Esophagus (tissue), 2 donors: ENCODE results near the gene EPS8. TPM values are rescaled to one million over a fixed set of nuclear protein-coding genes. Genes with fewer than 3 reads are reported as not detected.

Experiments
- H3K27ac ChIP-seq, 2 donors: one replicate each; pipeline ENCODE4 v1.5.1; 2013; ENCODE audit warnings: low read depth in 2 of 2, mild to moderate bottlenecking in 2 of 2, inconsistent platforms in 1 of 2, low read length in 1 of 2, moderate library complexity in 1 of 2
- H3K27me3 ChIP-seq, 2 donors: one replicate each; pipeline ENCODE4 v1.6.1; 2013; ENCODE audit warnings: low read length in 2 of 2, control low read depth in 1 of 2, mild to moderate bottlenecking in 1 of 2; ENCODE audit not compliant: insufficient read depth in 2 of 2, control insufficient read depth in 1 of 2
- H3K36me3 ChIP-seq, 2 donors: one replicate each; pipeline ENCODE4 v1.6.1; 2013; ENCODE audit warnings: low read length in 1 of 2; ENCODE audit not compliant: control insufficient read depth in 2 of 2, insufficient read depth in 2 of 2
- H3K4me1 ChIP-seq, 2 donors: one replicate each; pipeline ENCODE4 v1.6.1; 2013; ENCODE audit warnings: low read length in 1 of 2; ENCODE audit not compliant: control insufficient read depth in 2 of 2, insufficient read depth in 2 of 2
- H3K4me3 ChIP-seq, 2 donors: one replicate each; pipeline ENCODE4 v1.5.1; 2013; ENCODE audit warnings: low read length in 2 of 2, mild to moderate bottlenecking in 2 of 2, low read depth in 1 of 2, moderate library complexity in 1 of 2
- H3K9me3 ChIP-seq, 2 donors: one replicate each; pipeline ENCODE4 v1.6.1; 2013; ENCODE audit warnings: mild to moderate bottlenecking in 2 of 2, low read depth in 1 of 2, low read length in 1 of 2, moderate library complexity in 1 of 2; ENCODE audit not compliant: control insufficient read depth in 2 of 2, insufficient read depth in 1 of 2
- WGBS, 2 donors: extraction: QIAGEN DNeasy Blood & Tissue Kit; methylation state at CpG; one replicate each; pipeline ENCODE4 v1.1.7; 2013; 5-methylcytosine and 5-hydroxymethylcytosine counted together
- polyA plus RNA-seq, 2 donors: library from polyadenylated mRNA; stranded (reverse); fragments of 200-250 nt; gene quantifications; one replicate each; pipeline ENCODE4 v1.2.3, GENCODE V29; 2013
- donor health status: healthy with polysubstance abuse.
- donor health status: Bipolar disorder and iron deficiency.

EPS8 gene
- polyA plus RNA-seq, 2 donors = 6.7 to 7.9 TPM

GRCh38 chr12:15689751-15690191 lies 99.4 kb downstream of the EPS8 start:
- Histone ChIP-seq H3K27me3 (no peaks in the 10 kb centered on the region), H3K27ac (no peak overlapping the region), H3K4me1 (no peaks in the 10 kb centered on the region), H3K4me3 (no peak overlapping the region), H3K36me3 (no peaks in the 10 kb centered on the region), H3K9me3 (no peaks in the 10 kb centered on the region)
- 73 to 74% methylated on average over 4 of the region's 4 CpGs for WGBS, 2 donors

- H3K4me1 ChIP-seq = no peaks in the 10 kb centered on the region
- no peaks in the 10 kb centered on the region for H3K36me3 ChIP-seq
- WGBS, 2 donors = 51 to 61% methylated on average over 6 of the region's 6 CpGs
- H3K9me3 ChIP-seq = no peaks in the 10 kb centered on the region
- peak overlapping the region; percentile 56 to 76 for H3K27ac ChIP-seq
- H3K27me3 ChIP-seq = no peaks in the 10 kb centered on the region
- H3K4me3 ChIP-seq = no peak overlapping the region
Measured at GRCh38 chr12:15688838-15689625, 100.2 kb downstream of the EPS8 start.

DNA sequence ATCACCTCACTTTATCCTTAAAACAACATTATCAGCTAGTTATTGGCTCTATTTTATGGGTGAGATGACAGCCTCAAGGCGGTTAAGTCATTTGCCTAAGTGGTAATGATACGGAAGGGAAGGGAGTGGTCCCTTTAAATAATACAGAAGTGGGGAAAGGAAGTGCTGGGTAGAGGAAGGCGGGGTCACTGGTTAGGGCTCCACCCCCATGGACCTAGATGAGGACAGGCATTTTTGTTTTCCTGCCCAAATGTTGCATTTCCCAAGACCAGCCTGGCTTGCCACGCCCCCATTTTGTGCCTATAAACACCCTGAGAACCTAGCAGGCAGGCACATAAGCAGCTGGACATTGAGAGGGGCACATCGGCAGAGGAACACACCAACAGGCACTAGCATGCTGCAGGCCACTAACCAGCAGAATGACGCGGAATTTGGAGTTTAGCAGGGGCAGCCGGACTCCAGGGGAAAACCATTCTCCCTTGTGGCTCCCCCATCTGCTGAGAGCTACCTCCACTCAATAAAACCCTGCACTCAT lies 100.9 kb downstream of the EPS8 start:
- no peaks in the 10 kb centered on the region for H3K36me3 ChIP-seq
- WGBS, 2 donors = 81 to 85% methylated on average over 8 of the region's 8 CpGs
- H3K27me3 ChIP-seq = no peaks in the 10 kb centered on the region
- no peaks in the 10 kb centered on the region for H3K4me1 ChIP-seq
- H3K4me3 ChIP-seq = no peak overlapping the region
- H3K9me3 ChIP-seq = no peaks in the 10 kb centered on the region
- peak overlapping the region; percentile 56 to 76 for H3K27ac ChIP-seq

- no peaks in the 10 kb centered on the region for H3K27me3 ChIP-seq
- H3K4me1 ChIP-seq = no peaks in the 10 kb centered on the region
- no peaks in the 10 kb centered on the region for H3K36me3 ChIP-seq
- H3K9me3 ChIP-seq = no peaks in the 10 kb centered on the region
- H3K27ac ChIP-seq = no peak overlapping the region
- H3K4me3 ChIP-seq = no peak overlapping the region
Measured at GRCh38 chr12:15687583-15687982, 101.6 kb downstream of the EPS8 start.

DNA sequence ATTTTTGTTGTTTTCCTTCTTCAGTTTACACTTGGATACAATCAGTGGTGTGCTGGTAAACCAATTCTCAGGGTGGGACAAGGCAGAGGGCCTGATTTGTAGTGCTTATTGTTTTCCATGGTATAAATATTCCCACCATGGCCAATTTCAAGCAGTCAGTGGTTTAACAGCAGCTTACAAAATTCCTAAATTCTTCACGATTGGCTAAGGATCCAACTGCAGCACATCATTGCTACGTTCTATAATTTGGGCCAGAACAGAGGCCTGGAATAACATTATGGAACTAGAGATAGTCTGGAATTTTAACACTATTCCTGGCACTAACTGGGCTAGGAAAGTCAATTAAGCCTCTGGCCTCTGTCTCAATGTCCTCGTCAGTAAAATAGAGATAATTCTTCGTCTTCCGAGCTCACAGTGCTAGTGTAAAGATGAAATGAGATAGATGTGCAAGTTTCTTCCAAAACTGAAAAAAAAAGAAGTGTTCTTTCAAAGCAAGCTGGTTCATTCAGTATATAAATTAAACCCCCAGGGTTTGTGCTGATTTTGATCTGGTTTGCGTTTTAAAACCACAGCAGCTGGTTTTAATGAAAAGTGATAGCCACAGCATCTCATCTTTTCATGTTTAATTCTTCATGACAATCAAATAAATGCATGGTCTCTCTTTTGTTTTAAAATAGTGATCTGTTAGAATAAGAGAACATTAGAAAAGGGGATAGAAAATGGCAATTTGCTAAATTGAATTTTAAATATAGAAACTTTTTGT lies 104.1 kb downstream of the EPS8 start:
- no peaks in the 10 kb centered on the region for H3K9me3 ChIP-seq
- no peak overlapping the region for H3K4me3 ChIP-seq
- H3K4me1 ChIP-seq = no peaks in the 10 kb centered on the region
- H3K27me3 ChIP-seq = no peaks in the 10 kb centered on the region
- H3K36me3 ChIP-seq = no peaks in the 10 kb centered on the region
- H3K27ac ChIP-seq = no peak overlapping the region
- WGBS, 2 donors = 81% methylated on average over 6 of the region's 6 CpGs

DNA sequence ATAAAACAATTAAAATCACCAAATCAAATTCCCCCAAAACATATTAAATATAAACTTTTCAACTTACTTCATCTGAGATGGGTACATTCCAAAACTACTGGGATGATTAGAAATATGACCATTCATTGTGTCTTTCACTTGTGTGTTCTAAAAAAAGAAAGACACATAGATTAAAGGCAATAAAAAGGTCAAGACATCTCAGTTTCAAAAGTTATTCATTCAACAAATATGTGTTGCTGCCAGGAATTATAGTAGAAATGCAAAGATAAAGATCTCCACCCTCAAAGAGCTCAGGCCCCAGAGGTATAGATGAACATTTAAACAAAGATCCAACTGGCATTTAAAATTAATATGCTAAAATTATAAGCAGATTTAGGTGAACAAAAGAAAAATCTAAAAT lies 106.4 kb downstream of the EPS8 start:
- Histone ChIP-seq H3K27me3 (no peaks in the 10 kb centered on the region), H3K4me1 (no peaks in the 10 kb centered on the region), H3K36me3 (no peaks in the 10 kb centered on the region), H3K27ac (no peak overlapping the region), H3K9me3 (no peaks in the 10 kb centered on the region), H3K4me3 (no peak overlapping the region)

- H3K9me3 ChIP-seq = no peaks in the 10 kb centered on the region
- no peaks in the 10 kb centered on the region for H3K27me3 ChIP-seq
- H3K36me3 ChIP-seq = no peaks in the 10 kb centered on the region
- H3K4me1 ChIP-seq = no peaks in the 10 kb centered on the region
- WGBS, 2 donors = 57 to 65% methylated on average over 1 of the region's 1 CpG
- H3K27ac ChIP-seq = no peak overlapping the region
- H3K4me3 ChIP-seq = no peak overlapping the region
Measured at GRCh38 chr12:15679151-15679550, 110.0 kb downstream of the EPS8 start.

- 82 to 89% methylated on average over 3 of the region's 3 CpGs for WGBS, 2 donors
- H3K9me3 ChIP-seq = no peaks in the 10 kb centered on the region
Measured at GRCh38 chr12:15677726-15678201, 111.4 kb downstream of the EPS8 start.

DNA sequence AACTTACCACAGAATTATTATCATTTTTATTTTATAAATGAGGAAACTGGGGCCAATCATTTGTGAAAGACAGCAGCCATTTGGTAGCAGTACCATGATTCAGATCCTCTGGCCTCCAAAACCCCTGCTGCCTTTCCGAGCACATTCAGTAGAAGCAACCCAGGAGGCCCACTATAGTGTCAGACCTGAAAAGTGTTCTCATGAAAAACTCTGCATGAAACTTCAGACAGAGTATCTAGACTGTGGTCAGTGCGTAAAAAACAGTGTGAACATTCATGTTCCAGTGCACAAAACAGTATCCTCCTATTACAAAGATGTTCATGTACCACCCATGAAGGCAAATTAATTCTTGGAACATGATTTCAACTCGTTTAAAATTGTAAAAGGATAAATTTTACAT lies 112.0 kb downstream of the EPS8 start:
- no peaks in the 10 kb centered on the region for H3K36me3 ChIP-seq
- 76 to 77% methylated on average over 3 of the region's 3 CpGs for WGBS, 2 donors
- no peaks in the 10 kb centered on the region for H3K4me1 ChIP-seq
- H3K27ac ChIP-seq = no peak overlapping the region
- no peak overlapping the region for H3K4me3 ChIP-seq
- no peaks in the 10 kb centered on the region for H3K27me3 ChIP-seq
- H3K9me3 ChIP-seq = no peaks in the 10 kb centered on the region

More at GRCh38 chr12:15677726-15678201, 111.4 kb downstream of the EPS8 start:
- Histone ChIP-seq H3K36me3 (no peaks in the 10 kb centered on the region), H3K4me3 (no peak overlapping the region), H3K27ac (no peak overlapping the region), H3K27me3 (no peaks in the 10 kb centered on the region), H3K4me1 (no peaks in the 10 kb centered on the region)
